Panc1 (cell line): Measurements from ENCODE around the gene DLG5. TPM values are rescaled to one million over a fixed set of nuclear protein-coding genes. Genes with fewer than 3 reads are reported as not detected.

Source experiments
- ATAC-seq: fragments of 200-7000 bp; cut with Tn5 transposase; 2 replicates; pipeline ENCODE4 v1.9.1; 2020; ENCODE audit warnings: mild to moderate bottlenecking, moderate library complexity
- BruUV-seq: library from RNA; stranded (reverse); fragments of 400-500 nt; replicated peaks from 2 replicates; lab custom pipeline; 2021; lab: Mats Ljungman, UMichigan
- CTCF ChIA-PET: fragments of 300-600 bp; sonication (Branson Sonifier 250); formaldehyde crosslinking; loops from one replicate; lab custom pipeline; 2022; ENCODE audit warnings: antibody characterized with exemption; lab: Charles Lee
- POLR2A ChIA-PET: fragments of 300-600 bp; sonication (Branson Sonifier 250); formaldehyde crosslinking; loops from one replicate; lab custom pipeline; 2022; ENCODE audit warnings: antibody characterized with exemption; lab: Charles Lee
- DNase-seq: peaks from one replicate; pipeline ENCODE4 v3.0.0-alpha.2; 2010; ENCODE audit warnings: low read depth, low spot score
- H3K27ac ChIP-seq: 2 replicates; pipeline ENCODE4 v1.5.1; 2011; ENCODE audit warnings: mild to moderate bottlenecking, low read length, inconsistent platforms
- H3K27me3 ChIP-seq: fragments of 200-500 bp; sonication (Bioruptor generic); 2 replicates; pipeline ENCODE4 v1.6.0; 2014; ENCODE audit warnings: low read length, inconsistent platforms; ENCODE audit not compliant: control insufficient read depth, insufficient read depth
- H3K36me3 ChIP-seq: fragments of 200-500 bp; sonication (Bioruptor generic); 2 replicates; pipeline ENCODE4 v1.5.1; 2014; ENCODE audit warnings: inconsistent platforms, mild to moderate bottlenecking, low read length, moderate library complexity; ENCODE audit not compliant: control insufficient read depth, insufficient read depth
- H3K4me1 ChIP-seq: 2 replicates; pipeline ENCODE4 v1.5.1; 2011; ENCODE audit warnings: inconsistent platforms, mild to moderate bottlenecking, low read length, moderate library complexity; ENCODE audit not compliant: control insufficient read depth, insufficient read depth
- H3K4me3 ChIP-seq, 2 experiments: 2 replicates each; pipeline ENCODE4 v1.5.1; 2011 to 2012; ENCODE audit warnings: low read depth in 2 of 2, low read length in 2 of 2, mild to moderate bottlenecking in 2 of 2, inconsistent platforms in 1 of 2, moderate library complexity in 1 of 2
- H3K9me3 ChIP-seq: fragments of 200-500 bp; sonication (Bioruptor generic); 2 replicates; pipeline ENCODE4 v1.5.1; 2014; ENCODE audit warnings: low read depth, mild to moderate bottlenecking, inconsistent platforms, low read length, moderate library complexity; ENCODE audit not compliant: control insufficient read depth, insufficient read depth
- CTCF ChIP-seq: fragments of 450-650 bp; IDR thresholded peaks from 2 replicates; pipeline ENCODE4 v1.5.1; 2017; ENCODE audit warnings: mild to moderate bottlenecking
- POLR2AphosphoS5 ChIP-seq: IDR thresholded peaks from 2 replicates; pipeline ENCODE4 v1.6.1; 2012; ENCODE audit warnings: mild to moderate bottlenecking, low read depth, low read length, moderate library complexity
- SIN3A ChIP-seq: IDR thresholded peaks from 2 replicates; pipeline ENCODE4 v1.6.1; 2012; ENCODE audit warnings: low read depth, mild to moderate bottlenecking, low read length, moderate library complexity, borderline replicate concordance; ENCODE audit not compliant: insufficient read depth
- TCF7L2 ChIP-seq: IDR thresholded peaks from 2 replicates; pipeline ENCODE4 v1.6.1; 2011; ENCODE audit warnings: mild to moderate bottlenecking, low read depth, low read length, inconsistent platforms
- in situ Hi-C: cut with HindIII; loops from 2 replicates; pipeline ENCODE4 v1.10.0; 2016; ENCODE audit warnings: low sequenced_read_pairs, low pct_unique_long_range_greater_than_20kb
- intact Hi-C: fragments of 100-400 bp; cut with micrococcal nuclease; formaldehyde crosslinking; loops from one replicate; pipeline ENCODE4 v1.10.0; 2022; ENCODE audit not compliant: unreplicated experiment
- total RNA-seq: library from RNA; stranded (reverse); gene quantifications from one replicate; pipeline ENCODE4 v1.2.1, GENCODE V29; 2021; ENCODE audit not compliant: unreplicated experiment
- TF ChIP-seq, protein P1 (sequence below), 2 experiments: IDR thresholded peaks; 2 replicates each; pipeline ENCODE4 v1.6.1; 2011 to 2012; ENCODE audit warnings: low read depth in 2 of 2, control low read depth in 1 of 2, low read length in 1 of 2, mild to moderate bottlenecking in 1 of 2, moderate library complexity in 1 of 2; ENCODE audit not compliant: insufficient read depth in 1 of 2

Gene DLG5
- total RNA-seq, 1 experiment from 2014 or later: 85.6 TPM

DNA sequence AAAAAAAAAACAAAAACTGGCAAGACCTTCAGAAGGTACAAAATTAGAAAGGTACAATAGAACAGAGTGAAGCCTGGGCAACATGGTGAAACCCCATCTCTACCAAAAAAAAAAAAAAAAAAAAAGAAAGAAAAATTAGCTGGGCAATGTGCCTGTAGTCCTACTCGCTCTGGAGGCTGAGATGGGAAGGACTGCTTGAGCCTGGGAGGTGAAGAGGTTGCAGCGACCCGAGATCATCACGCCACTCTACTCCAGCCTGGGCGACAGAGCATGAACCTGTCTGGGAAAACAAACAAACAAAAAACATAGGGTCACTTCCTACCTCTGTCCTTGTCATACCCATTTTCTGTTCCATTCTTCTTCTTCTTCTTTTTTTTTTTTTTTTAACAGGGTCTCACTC, 45.6 kb upstream of the DLG5 start:
- BruUV-seq: no TSS peak
- ATAC-seq: no peak
- no peak overlapping the region for H3K27ac ChIP-seq
- H3K9me3 ChIP-seq: no peaks in the 10 kb centered on the region
- no peaks in the 10 kb centered on the region for H3K27me3 ChIP-seq
- TF ChIP-seq SIN3A (no peak), CTCF (no peak), TCF7L2 (no peak), POLR2AphosphoS5 (no peak)
- TF ChIP-seq, protein P1, sequence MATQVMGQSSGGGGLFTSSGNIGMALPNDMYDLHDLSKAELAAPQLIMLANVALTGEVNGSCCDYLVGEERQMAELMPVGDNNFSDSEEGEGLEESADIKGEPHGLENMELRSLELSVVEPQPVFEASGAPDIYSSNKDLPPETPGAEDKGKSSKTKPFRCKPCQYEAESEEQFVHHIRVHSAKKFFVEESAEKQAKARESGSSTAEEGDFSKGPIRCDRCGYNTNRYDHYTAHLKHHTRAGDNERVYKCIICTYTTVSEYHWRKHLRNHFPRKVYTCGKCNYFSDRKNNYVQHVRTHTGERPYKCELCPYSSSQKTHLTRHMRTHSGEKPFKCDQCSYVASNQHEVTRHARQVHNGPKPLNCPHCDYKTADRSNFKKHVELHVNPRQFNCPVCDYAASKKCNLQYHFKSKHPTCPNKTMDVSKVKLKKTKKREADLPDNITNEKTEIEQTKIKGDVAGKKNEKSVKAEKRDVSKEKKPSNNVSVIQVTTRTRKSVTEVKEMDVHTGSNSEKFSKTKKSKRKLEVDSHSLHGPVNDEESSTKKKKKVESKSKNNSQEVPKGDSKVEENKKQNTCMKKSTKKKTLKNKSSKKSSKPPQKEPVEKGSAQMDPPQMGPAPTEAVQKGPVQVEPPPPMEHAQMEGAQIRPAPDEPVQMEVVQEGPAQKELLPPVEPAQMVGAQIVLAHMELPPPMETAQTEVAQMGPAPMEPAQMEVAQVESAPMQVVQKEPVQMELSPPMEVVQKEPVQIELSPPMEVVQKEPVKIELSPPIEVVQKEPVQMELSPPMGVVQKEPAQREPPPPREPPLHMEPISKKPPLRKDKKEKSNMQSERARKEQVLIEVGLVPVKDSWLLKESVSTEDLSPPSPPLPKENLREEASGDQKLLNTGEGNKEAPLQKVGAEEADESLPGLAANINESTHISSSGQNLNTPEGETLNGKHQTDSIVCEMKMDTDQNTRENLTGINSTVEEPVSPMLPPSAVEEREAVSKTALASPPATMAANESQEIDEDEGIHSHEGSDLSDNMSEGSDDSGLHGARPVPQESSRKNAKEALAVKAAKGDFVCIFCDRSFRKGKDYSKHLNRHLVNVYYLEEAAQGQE (IDR thresholded peaks at IDR 0.05; ENCODE audit: insufficient read depth in 1 of 2, low read depth in 2 of 2, low read length in 1 of 2): no peak
- DNase-seq: no peak
- no peaks in the 10 kb centered on the region for H3K36me3 ChIP-seq
- CTCF ChIA-PET: interaction anchor here (0.7 kb wide), 2 partner anchors 66 to 260 kb away, joined by 4 to 12 read pairs; no protein-coding TSS in a partner anchor
- in situ Hi-C loops (no loop called here), intact Hi-C loops (no loop called here)
- H3K4me1 ChIP-seq: 0 out of 2 replicates have a peak, but pooled peaks cover 7% of the 10 kb centered on the region
- POLR2A ChIA-PET: no interaction called here
- H3K4me3 ChIP-seq: no peak overlapping the region

- ATAC-seq: no peak
- no peak overlapping the region for H3K27ac ChIP-seq
- no peaks in the 10 kb centered on the region for H3K27me3 ChIP-seq
- H3K4me1 ChIP-seq: 0 out of 2 replicates have a peak, but pooled peaks cover 7% of the 10 kb centered on the region
- intact Hi-C loops: no loop called here
- no peaks in the 10 kb centered on the region for H3K36me3 ChIP-seq
- H3K9me3 ChIP-seq: no peaks in the 10 kb centered on the region
- H3K4me3 ChIP-seq: no peak overlapping the region
- in situ Hi-C loops: no loop called here
- ChIA-PET CTCF (no interaction called here), POLR2A (interaction anchor here (0.6 kb wide), 1 partner anchor 302 kb away, joined by 8 read pairs; no protein-coding TSS in a partner anchor)
- BruUV-seq: no TSS peak
- no peak for DNase-seq
- TF ChIP-seq, protein P1 (IDR thresholded peaks at IDR 0.05; ENCODE audit: insufficient read depth in 1 of 2, low read depth in 2 of 2, low read length in 1 of 2): no peak
- no peak for TF ChIP-seq POLR2AphosphoS5
- no peak for TF ChIP-seq CTCF
- TF ChIP-seq TCF7L2: no peak
- TF ChIP-seq SIN3A: no peak
These were observed 45.2 kb upstream of the DLG5 start for GRCh38 chr10:77971804-77972144.
